ENCODE data around the gene NRIP2. TPM values are rescaled to one million over a fixed set of nuclear protein-coding genes. Genes with fewer than 3 reads are reported as not detected.

The NRIP2 gene
- total RNA-seq, 1 donor, result not detected

DNA sequence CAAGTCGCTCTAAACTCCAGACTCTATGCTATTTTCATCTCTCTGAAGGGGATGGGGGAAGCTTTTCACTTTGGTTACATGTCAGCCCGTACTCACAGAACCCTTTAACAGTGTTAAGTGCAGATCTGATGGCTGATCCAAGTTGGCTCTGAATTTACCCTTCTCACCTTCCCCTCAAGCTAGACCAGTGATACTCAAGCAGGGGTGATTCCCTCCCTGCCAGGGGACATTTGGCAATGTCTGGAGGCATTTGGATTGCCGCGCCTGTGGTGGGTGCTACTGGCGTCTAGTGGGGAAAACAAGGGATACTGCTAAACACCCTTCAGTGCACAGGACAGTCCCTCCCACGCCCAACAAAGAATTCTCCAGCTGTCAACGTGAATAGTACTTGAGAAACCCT, 28.0 kb upstream of the NRIP2 start:
- no peak overlapping the region for H3K27ac ChIP-seq (ENCODE audit: low read depth, low read length)
- H3K27me3 ChIP-seq (ENCODE audit: insufficient read depth, low read length), result no peaks in the 10 kb centered on the region
- no peaks in the 10 kb centered on the region for H3K79me2 ChIP-seq (ENCODE audit: insufficient read depth, low read length)
- no peaks in the 10 kb centered on the region for H3K9me3 ChIP-seq (ENCODE audit: low read depth, low read length)
- H3K4me2 ChIP-seq (ENCODE audit: insufficient read depth, low read length), result no peak overlapping the region
- H2AFZ ChIP-seq (ENCODE audit: low read length), result no peak overlapping the region
- peaks cover 33% of the 10 kb centered on the region for H3K36me3 ChIP-seq (ENCODE audit: insufficient read depth, low read length)
- TF ChIP-seq, protein P1, sequence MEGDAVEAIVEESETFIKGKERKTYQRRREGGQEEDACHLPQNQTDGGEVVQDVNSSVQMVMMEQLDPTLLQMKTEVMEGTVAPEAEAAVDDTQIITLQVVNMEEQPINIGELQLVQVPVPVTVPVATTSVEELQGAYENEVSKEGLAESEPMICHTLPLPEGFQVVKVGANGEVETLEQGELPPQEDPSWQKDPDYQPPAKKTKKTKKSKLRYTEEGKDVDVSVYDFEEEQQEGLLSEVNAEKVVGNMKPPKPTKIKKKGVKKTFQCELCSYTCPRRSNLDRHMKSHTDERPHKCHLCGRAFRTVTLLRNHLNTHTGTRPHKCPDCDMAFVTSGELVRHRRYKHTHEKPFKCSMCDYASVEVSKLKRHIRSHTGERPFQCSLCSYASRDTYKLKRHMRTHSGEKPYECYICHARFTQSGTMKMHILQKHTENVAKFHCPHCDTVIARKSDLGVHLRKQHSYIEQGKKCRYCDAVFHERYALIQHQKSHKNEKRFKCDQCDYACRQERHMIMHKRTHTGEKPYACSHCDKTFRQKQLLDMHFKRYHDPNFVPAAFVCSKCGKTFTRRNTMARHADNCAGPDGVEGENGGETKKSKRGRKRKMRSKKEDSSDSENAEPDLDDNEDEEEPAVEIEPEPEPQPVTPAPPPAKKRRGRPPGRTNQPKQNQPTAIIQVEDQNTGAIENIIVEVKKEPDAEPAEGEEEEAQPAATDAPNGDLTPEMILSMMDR (IDR thresholded peaks at IDR 0.05; ENCODE audit: extremely low read depth, low read depth, low read length), result no peak
- no peaks in the 10 kb centered on the region for H4K20me1 ChIP-seq (ENCODE audit: insufficient read depth, low read length)
- H3K4me3 ChIP-seq (ENCODE audit: insufficient read depth, low read length), result no peak overlapping the region
- no peak for DNase-seq (ENCODE audit: insufficient read length, low spot score, missing footprints)
- no peaks in the 10 kb centered on the region for H3K4me1 ChIP-seq (ENCODE audit: insufficient read depth, low read length)

DNA sequence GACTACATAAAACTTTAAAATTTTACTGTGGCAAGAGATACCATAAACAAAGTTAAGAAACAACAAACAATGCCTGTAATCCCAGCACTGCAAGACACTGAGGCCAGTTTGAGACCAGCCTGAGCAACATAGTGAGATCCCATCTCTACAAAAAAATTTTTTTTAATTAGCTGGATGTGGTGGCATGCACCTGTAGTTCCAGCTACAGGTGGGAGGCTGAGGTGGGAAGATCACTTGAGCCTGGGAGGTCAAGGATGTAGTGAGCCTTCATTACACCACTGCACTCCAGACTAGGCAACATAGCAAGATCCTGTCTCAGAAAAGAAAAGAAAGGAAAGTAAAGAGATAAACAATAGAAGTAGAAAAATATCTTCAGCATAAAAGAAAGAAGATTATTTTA, 25.3 kb upstream of the NRIP2 start:
- no peaks in the 10 kb centered on the region for H3K79me2 ChIP-seq (ENCODE audit: insufficient read depth, low read length)
- H3K9me3 ChIP-seq (ENCODE audit: low read depth, low read length), result no peaks in the 10 kb centered on the region
- no peaks in the 10 kb centered on the region for H4K20me1 ChIP-seq (ENCODE audit: insufficient read depth, low read length)
- H3K4me2 ChIP-seq (ENCODE audit: insufficient read depth, low read length), result no peak overlapping the region
- H2AFZ ChIP-seq (ENCODE audit: low read length), result no peak overlapping the region
- no peaks in the 10 kb centered on the region for H3K4me1 ChIP-seq (ENCODE audit: insufficient read depth, low read length)
- no peak overlapping the region for H3K4me3 ChIP-seq (ENCODE audit: insufficient read depth, low read length)
- H3K36me3 ChIP-seq (ENCODE audit: insufficient read depth, low read length), result peaks cover 20% of the 10 kb centered on the region
- TF ChIP-seq, protein P1 (IDR thresholded peaks at IDR 0.05; ENCODE audit: extremely low read depth, low read depth, low read length), result no peak
- H3K27me3 ChIP-seq (ENCODE audit: insufficient read depth, low read length), result no peaks in the 10 kb centered on the region
- DNase-seq (ENCODE audit: insufficient read length, low spot score, missing footprints), result no peak
- no peak overlapping the region for H3K27ac ChIP-seq (ENCODE audit: low read depth, low read length)

DNA sequence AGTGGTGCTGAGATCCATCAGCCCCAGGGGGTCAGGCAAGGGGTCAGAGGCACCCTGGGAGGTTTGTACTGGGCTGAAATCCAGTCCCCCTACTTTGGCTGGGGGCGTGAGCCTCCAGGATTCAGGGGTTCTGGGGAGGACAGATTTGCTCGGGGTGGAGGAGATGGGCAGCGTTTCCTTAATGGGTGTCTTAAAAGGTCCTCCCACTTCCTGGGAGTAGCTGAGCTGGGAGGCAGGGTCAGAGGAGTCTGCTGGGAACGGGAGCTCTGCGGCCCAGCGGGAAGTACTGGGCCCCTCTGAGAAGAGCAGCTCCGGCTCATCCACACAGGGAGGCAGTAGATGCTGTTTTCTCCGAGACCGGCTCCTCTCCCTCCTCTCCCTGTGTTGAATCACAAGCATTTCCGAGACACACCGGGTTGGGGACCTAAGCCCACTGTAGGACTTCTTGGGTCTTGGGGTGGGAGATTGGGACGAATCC, 24.1 kb upstream of the NRIP2 start:
- DNase-seq (ENCODE audit: insufficient read length, low spot score, missing footprints), result no peak
- H3K27ac ChIP-seq (ENCODE audit: low read depth, low read length), result no peak overlapping the region

DNA sequence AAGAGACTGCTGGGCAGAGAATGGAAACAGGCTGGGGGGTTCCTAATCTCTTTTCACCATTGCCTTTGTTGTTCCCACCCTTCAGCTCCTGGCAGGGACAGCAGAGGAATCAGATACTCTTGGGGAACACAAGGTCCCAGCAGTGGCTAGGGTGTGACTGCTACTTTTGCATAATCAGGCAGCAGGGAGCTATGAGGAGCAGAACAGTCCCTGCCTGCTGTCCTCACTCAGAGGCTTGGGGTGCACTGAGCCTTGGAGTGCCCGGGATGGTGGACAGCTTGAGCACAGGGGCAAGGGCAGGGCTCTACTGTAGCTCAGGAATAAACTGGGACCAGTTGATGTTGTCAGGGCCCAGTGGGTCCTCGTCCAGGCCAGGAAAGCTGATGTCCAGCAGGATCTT, 23.5 kb upstream of the NRIP2 start:
- no peaks in the 10 kb centered on the region for H3K9me3 ChIP-seq (ENCODE audit: low read depth, low read length)
- no peak overlapping the region for H3K4me2 ChIP-seq (ENCODE audit: insufficient read depth, low read length)
- TF ChIP-seq, protein P1 (IDR thresholded peaks at IDR 0.05; ENCODE audit: extremely low read depth, low read depth, low read length), result no peak
- no peaks in the 10 kb centered on the region for H4K20me1 ChIP-seq (ENCODE audit: insufficient read depth, low read length)
- H3K4me3 ChIP-seq (ENCODE audit: insufficient read depth, low read length), result no peak overlapping the region
- H3K79me2 ChIP-seq (ENCODE audit: insufficient read depth, low read length), result no peaks in the 10 kb centered on the region
- no peaks in the 10 kb centered on the region for H3K4me1 ChIP-seq (ENCODE audit: insufficient read depth, low read length)
- H2AFZ ChIP-seq (ENCODE audit: low read length), result no peak overlapping the region
- no peak for DNase-seq (ENCODE audit: insufficient read length, low spot score, missing footprints)
- no peak overlapping the region for H3K27ac ChIP-seq (ENCODE audit: low read depth, low read length)
- peaks cover 12% of the 10 kb centered on the region for H3K36me3 ChIP-seq (ENCODE audit: insufficient read depth, low read length)
- H3K27me3 ChIP-seq (ENCODE audit: insufficient read depth, low read length), result no peaks in the 10 kb centered on the region

More for the DNA sequence above, 24.1 kb upstream of the NRIP2 start:
- Histone ChIP-seq H3K4me1 (ENCODE audit: insufficient read depth, low read length) (no peaks in the 10 kb centered on the region), H3K4me2 (ENCODE audit: insufficient read depth, low read length) (no peak overlapping the region), H3K4me3 (ENCODE audit: insufficient read depth, low read length) (no peak overlapping the region), H3K9me3 (ENCODE audit: low read depth, low read length) (no peaks in the 10 kb centered on the region), H3K36me3 (ENCODE audit: insufficient read depth, low read length) (peaks cover 12% of the 10 kb centered on the region), H3K79me2 (ENCODE audit: insufficient read depth, low read length) (no peaks in the 10 kb centered on the region), H4K20me1 (ENCODE audit: insufficient read depth, low read length) (no peaks in the 10 kb centered on the region), H3K27me3 (ENCODE audit: insufficient read depth, low read length) (no peaks in the 10 kb centered on the region), H2AFZ (ENCODE audit: low read length) (no peak overlapping the region)
- TF ChIP-seq, protein P1 (IDR thresholded peaks at IDR 0.05; ENCODE audit: extremely low read depth, low read depth, low read length), result no peak

Data from osteoblast (primary cell).